ENCODE results near the gene CD200.
"Not testable (repeated sequence)": the region's sequence is repeated elsewhere in the genome, so short reads cannot be mapped to it uniquely, and the experiment has no call there.

The CD200 gene

GRCh38 chr3:112362221-112362620 lies 29.3 kb downstream of the CD200 start:
- DNase-seq = no peak

GRCh38 chr3:112364291-112364690 lies 31.3 kb downstream of the CD200 start:
- DNase-seq = no peak

GRCh38 chr3:112365035-112365434 lies 32.1 kb downstream of the CD200 start:
- DNase-seq = no peak

GRCh38 chr3:112365636-112366035 lies 32.7 kb downstream of the CD200 start:
- DNase-seq = no peak

DNA sequence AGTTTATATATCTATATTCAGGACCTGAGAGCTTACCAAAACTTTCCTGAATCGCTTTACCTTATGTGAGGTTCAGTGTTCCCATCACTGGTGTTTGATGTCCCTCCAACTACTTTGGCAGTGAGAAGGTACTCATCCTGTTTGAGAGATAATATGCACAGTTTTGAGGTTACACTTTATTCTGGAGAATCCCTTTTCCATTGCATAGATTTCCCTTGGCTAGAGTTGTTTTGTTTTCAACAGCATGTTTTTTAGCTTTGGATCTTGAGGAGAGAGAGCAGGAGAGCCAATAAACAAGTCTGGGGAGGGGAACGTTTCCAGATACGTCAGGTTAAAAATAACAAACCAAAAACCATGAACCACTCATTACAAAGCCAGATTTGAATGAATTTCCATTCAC lies 33.6 kb downstream of the CD200 start:
- DNase-seq = no peak

DNA sequence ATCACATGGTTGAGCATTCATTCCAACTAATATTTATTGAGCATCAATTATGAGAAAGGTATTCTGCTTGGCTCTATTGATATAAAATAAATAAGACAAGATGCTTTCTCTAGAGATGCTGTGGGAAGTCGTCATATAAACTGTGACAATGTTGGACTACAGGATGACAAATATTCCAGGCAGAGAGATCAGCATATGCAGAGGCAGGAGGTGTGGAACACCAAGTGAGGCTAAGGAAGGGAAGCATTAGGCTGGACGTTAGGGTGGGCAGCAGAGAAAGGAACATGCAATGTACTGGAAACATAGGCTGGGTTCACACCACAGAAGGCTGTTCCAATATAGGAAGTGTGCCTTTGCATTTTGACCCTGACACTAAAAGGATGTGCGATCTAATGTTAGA lies 38.6 kb downstream of the CD200 start:
- no peak for DNase-seq

DNA sequence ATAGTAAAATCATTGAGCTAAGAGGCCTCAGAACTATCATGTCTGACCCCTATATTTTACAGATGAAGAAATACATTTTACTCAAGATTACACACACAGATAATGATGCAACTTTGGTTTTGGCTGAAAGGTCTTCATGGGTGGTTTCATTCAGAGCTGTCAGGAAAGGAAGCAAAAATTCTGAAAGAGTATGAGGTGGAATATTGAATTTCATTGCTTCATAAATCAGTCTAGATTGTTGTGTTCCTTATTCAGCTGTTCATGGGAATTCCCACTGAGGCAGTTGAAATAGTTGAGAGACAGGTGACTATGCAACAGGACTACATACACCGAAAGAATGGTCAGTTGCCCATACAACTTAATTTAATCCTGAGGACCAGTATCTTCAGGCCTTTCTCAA lies 39.4 kb downstream of the CD200 start:
- DNase-seq = peak; percentile 66

DNA sequence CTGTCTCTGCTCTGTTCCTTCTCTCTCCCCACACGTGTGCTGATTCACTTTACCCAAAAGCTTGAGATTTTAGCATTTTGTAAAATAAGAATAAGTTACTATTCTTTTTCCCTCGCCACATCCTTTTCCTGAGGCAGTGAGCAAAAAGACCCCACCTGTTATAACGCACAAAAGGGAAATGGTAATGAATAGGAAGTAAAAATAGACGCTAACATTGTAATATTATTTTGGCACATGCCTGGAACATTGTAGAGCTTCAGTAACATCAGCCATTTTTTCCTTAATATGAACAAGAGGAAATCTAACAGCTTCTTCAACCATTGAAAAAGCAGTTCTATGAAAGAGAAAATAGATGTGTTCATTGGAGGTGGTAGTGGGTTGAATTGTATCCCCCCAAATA lies 40.5 kb downstream of the CD200 start:
- no peak for DNase-seq

GRCh38 chr3:112373924-112374323 lies 41.0 kb downstream of the CD200 start:
- peak; percentile 22 for DNase-seq

DNA sequence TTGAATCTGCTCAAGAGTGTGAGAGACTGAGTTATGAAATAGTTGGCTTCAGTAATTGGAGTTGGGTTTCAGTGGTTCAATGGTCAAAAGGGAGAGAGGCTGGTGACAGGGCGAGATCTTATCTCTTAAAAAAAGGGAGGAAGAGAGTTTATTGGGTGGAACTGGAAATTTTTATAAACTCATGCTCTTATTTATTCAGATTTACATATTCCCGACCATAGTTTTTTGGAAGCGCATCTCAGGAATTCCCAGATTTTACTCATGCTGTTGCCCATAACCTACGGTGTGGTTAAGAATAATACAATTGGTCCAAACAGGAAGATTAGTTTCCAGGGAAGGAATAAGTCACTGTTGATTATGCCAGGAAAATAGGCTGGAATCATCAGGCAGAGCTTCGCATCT lies 41.4 kb downstream of the CD200 start:
- DNase-seq = peak; percentile 54

DNA sequence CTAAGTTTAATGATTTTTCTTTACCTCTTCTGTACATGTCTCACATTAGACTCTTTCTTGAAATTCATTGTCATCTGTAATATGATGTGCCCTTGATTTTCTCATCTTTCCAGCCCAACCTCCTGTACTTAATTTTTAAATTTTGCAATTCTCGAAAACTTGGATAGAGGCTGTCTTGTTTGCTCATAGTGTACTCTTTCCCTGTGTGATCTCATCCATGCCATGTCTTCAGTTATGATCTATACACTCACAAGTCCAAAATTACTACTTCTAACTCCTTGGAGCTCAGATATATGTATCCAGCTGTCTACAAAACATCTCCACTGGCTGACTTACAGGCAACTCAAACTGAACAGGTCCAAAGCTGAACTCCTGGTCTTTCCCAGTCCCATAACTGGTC lies 42.2 kb downstream of the CD200 start:
- no peak for DNase-seq

DNA sequence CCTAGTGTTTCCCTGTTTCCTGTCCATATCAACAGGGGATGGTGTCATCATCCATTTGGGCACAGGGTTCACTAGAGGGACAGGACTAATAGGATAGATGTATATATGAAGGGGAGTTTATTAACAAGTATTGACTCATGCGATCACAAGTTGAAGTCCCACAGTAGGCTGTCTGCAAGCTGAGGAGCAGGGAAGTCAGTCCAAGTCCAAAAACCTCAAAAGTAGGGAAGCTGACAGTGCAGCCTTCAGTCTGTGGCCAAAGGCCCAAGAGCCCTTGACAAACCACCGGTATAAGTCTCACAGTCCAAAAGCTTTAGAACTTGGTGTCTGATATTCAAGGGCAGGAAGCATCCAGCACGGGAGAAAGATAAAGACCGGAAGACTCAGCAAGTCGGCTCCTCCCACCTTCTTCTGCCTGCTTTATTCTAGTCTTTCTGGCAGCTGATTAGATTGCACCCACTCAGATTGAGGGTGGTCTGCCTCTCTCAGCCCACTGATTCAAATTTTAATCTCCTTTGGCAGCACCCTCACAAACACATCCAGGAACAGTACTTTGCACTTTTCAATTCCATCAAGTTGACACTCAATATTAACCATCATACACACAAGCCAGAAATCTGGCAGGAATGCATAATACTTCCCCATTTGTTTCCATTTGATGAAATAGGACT lies 43.4 kb downstream of the CD200 start:
- no peak for DNase-seq

DNA sequence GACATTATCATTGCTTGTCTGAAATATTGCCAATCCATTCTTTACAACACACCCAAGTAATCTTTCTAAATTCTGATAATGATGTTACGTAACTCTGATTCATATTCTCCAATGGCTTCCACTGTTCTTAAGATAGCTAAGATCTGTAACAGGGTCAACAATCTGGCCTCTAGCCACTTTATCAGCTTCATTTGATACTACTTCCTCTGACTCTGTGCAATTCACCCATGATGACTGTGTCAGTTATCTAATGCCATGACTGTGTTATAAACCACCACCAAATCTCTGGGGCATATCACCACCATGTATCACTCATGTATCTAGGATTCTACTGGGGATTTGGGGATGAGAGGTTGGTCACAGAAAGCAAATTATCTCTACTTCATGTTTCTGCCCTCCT lies 44.0 kb downstream of the CD200 start:
- peak; percentile 85 for DNase-seq

DNA sequence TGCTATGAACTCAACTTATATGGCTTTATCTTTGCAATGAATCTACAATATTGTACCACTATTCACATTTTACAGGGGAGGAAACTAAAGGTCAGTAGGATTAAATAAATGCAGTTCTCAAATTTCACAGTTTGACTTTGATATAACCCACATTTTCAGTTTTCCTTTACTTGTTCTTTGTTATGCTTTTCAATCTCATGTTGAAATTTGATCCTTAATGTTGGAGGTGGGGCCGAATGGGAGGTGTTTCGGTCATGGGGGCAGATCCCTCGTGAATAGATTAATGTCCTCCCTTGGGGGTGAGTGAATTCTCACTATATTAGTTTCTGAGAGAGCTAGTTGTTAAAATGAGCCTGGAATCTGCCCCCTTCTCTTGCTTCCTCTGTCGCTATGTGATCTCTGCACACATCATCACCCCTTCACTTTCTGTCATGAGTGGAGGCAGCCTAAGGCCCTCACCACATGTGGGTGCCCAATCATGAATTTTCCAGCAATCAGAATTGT lies 44.7 kb downstream of the CD200 start:
- no peak for DNase-seq

DNA sequence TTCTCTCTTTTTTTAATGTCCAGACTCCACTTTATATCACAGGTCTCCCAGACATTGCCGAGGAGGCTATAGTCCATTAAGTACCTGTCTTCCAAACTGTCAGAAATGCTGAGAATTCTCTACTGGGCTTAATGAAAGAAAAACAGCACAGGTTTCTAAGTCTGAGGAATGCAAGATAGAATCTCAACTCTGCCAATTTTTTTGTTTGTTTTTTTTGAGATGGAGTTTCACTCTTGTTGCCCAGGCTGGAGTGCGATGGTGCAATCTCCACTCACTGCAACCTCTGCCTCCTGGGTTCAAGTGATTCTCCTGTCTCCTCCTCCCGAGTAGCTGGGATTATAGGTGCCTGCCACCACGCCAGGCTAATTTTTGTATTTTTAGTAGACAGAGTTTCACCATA lies 45.4 kb downstream of the CD200 start:
- DNase-seq = not testable (repeated sequence)

DNA sequence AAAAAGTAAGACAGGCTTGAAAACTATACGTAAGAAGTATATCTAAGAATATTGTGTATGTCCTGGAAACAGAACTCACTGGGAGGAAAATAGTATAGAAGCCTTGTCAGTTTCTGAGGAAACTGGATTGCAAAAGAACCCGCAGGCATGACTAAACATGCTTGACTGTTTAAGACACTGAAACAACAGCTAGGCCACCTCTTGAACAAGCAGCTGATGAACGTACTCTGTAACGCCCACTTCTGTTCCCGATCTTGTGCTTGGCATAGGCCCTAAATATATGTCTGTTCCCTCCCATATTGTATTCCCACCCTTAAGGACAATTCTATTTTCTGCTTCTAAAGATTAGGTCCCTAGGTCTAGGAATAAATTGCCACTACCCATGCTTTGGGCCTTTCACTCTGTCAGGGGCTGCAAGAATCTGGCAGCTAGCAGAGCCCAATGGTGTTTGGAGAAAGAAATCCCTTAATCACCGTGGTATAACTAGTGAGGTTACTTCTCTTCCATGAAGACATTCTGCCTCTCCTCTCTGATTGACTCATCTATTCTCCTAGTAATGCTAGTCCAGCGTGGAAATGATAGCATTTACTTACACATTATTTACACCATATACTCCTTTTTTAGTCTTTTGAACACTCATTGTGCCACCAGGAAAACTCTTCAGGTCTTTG lies 46.2 kb downstream of the CD200 start:
- peak; percentile 86 for DNase-seq

GRCh38 chr3:112381673-112382542 lies 49.0 kb downstream of the CD200 start:
- DNase-seq = no peak

GRCh38 chr3:112382543-112383160 lies 49.7 kb downstream of the CD200 start:
- DNase-seq = peak; percentile 72

DNA sequence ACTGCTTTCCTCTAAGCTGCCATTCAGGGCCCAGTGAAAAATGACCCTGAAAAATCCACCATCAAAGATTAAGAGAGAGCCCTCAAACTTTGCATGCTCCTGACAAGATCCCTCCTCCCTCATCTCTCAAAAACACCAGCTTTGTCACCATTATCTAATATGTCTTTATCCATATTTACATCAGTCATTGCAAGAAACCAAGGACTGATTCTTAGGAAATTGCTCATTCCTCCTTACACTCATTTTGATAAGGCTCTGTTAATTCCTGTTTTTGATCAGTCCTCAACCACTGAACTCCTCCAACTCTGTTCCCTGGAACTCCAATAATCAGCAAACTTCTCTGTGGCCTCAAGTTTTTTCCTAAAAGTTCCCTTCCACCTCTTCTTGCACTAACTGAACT lies 51.8 kb downstream of the CD200 start:
- DNase-seq = no peak

DNA sequence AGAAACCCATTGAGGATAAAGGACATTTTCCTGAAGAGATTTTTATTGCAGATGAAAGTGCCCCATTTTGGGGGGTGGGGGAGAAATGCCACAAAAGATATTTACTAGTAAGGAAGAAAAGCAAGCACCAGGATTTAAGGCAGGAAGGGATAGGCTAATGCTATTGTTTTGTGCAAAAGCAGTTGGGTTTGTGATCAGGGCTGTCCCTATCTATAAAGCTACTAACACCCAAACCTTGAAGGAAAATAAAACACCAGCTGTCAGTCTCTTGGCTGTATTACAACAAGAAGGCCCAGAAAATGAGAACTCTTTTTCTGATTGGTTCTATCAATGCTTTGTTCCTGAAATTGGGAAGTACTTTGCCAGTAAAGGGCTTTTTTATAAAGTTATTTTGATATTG lies 56.0 kb downstream of the CD200 start:
- no peak for DNase-seq

- no peak for DNase-seq
These were observed 57.0 kb downstream of the CD200 start for GRCh38 chr3:112389961-112390360.

DNA sequence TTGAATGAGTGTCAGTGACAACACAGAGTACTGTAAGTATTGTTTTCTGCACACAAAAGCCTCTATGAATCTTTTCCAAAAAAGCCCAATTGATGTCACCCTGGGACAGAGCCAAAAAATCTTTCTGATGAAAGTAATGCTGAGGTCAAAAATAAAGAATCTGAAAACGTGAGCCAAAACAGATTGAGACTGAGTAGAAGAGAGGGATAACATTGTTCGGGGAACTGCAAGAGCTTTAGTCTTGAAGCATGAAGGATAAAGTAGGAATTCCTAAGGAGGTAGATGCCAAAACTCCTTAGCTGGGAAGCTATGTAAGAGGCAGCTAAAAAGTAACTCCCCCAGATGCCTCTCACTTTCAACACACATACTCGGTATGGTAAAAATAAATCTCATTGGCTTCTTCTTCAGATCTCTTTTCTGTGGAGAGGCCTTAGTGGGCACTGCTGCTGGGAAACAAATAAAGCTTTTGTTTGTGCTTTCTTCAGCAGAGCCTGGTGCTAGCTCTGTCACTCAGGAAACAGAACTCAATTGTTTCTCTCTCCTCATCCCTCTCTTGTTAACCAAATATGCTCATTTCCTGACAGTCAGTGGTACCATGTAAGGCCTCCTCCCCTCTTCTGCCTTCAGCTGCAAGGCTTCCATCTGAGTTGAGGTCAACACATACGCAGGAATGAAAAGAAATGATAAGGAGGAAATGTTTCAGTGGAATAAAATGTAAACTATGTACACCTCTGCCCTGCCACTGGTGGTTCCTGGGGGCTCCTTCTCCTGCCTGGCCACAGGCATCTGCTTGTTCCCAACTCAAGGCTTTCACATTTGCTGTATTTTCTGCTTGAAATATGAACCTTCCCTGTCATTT lies 58.1 kb downstream of the CD200 start:
- no peak for DNase-seq
